ENCODE measurements around the gene SLC49A4. TPM values are rescaled to one million over a fixed set of nuclear protein-coding genes. Genes with fewer than 3 reads are reported as not detected.
"Not testable (repeated sequence)": the region's sequence is repeated elsewhere in the genome, so short reads cannot be mapped to it uniquely, and the experiment has no call there.

SLC49A4 gene
- 1 to 10 TPM; 4.1 to 7.1 (median 5.3) TPM for polyA plus RNA-seq (ENCODE audit: insufficient read length in 10 of 10)
- long read RNA-seq, donor 1, partial matches to known transcripts, result 0 of 1 reads
- long read RNA-seq, donor 1, other reads (novel, unspliced or antisense), result 0 of 1 reads
- long read RNA-seq, donor 2, partial matches to known transcripts, result 0 of 1 reads
- long read RNA-seq, donor 2, other reads (novel, unspliced or antisense), result 0 of 1 reads
- long read RNA-seq, donor 3, result 0 reads
- long read RNA-seq, donor 4, partial matches to known transcripts, result 0 of 2 reads
- long read RNA-seq, donor 4, other reads (novel, unspliced or antisense), result 0 of 2 reads
- long read RNA-seq, donor 5, partial matches to known transcripts, result 0 of 2 reads
- long read RNA-seq, donor 5, other reads (novel, unspliced or antisense), result 0 of 2 reads
- long read RNA-seq, donor 6, partial matches to known transcripts, result 0 of 2 reads
- long read RNA-seq, donor 6, other reads (novel, unspliced or antisense), result 0 of 2 reads
- long read RNA-seq, donor 7, partial matches to known transcripts, result 0 of 1 reads
- long read RNA-seq, donor 7, other reads (novel, unspliced or antisense), result 0 of 1 reads
- long read RNA-seq, donor 8, partial matches to known transcripts, result 0 of 1 reads
- long read RNA-seq, donor 8, other reads (novel, unspliced or antisense), result 0 of 1 reads
- long read RNA-seq, donor 9, result 0 reads

- DNase-seq, result peak; percentile 78 to 95 (median 86)
Measured at GRCh38 chr3:122794779-122795673, at the start of gene SLC49A4. Gene SLC49A4 (plus strand): TSS chr3:122795069. CDS start chr3:122795193, 124 bp downstream.

- no peak for DNase-seq
Measured at GRCh38 chr3:122745369-122746021, 49.4 kb upstream of the SLC49A4 start.

GRCh38 chr3:122747295-122747694 is 47.6 kb upstream of the SLC49A4 start:
- DNase-seq, result not testable (repeated sequence)

GRCh38 chr3:122748347-122748746 is 46.5 kb upstream of the SLC49A4 start:
- DNase-seq, result no peak

GRCh38 chr3:122754929-122755328 is 39.9 kb upstream of the SLC49A4 start:
- no peak for DNase-seq

- no peak for DNase-seq
Measured at GRCh38 chr3:122755491-122755890, 39.4 kb upstream of the SLC49A4 start.

- DNase-seq, result no peak
Measured at GRCh38 chr3:122758877-122759560, 35.9 kb upstream of the SLC49A4 start.

GRCh38 chr3:122760453-122761271 is 34.2 kb upstream of the SLC49A4 start:
- DNase-seq, result no peak

GRCh38 chr3:122766430-122766829 is 28.4 kb upstream of the SLC49A4 start:
- no peak for DNase-seq

- peak in 1 of 3 donors; percentile 17 for DNase-seq
Measured at GRCh38 chr3:122767540-122768372, 27.1 kb upstream of the SLC49A4 start.

- no peak for DNase-seq
Measured at GRCh38 chr3:122770521-122771202, 24.2 kb upstream of the SLC49A4 start.

GRCh38 chr3:122772827-122773226 is 22.0 kb upstream of the SLC49A4 start:
- no peak for DNase-seq

- no peak for DNase-seq
Measured at GRCh38 chr3:122773944-122774509, 20.8 kb upstream of the SLC49A4 start.

- no peak for DNase-seq
Measured at GRCh38 chr3:122774564-122774963, 20.3 kb upstream of the SLC49A4 start.

GRCh38 chr3:122776675-122777468 is 18.0 kb upstream of the SLC49A4 start:
- DNase-seq, result no peak

GRCh38 chr3:122777563-122777962 is 17.3 kb upstream of the SLC49A4 start:
- DNase-seq, result no peak

- DNase-seq, result no peak
Measured at GRCh38 chr3:122782804-122783203, 12.1 kb upstream of the SLC49A4 start.

Data from muscle of back (tissue), 13 donors.